ENCODE results near the gene CHAMP1. TPM values are rescaled to one million over a fixed set of nuclear protein-coding genes. Genes with fewer than 3 reads are reported as not detected.

CHAMP1 gene
- total and polyA plus RNA-seq, 2 of the 13 experiments (the other 11 are each of a cell fraction or from before 2014, with no cell fraction given): 8.4 to 9.7 TPM

DNA sequence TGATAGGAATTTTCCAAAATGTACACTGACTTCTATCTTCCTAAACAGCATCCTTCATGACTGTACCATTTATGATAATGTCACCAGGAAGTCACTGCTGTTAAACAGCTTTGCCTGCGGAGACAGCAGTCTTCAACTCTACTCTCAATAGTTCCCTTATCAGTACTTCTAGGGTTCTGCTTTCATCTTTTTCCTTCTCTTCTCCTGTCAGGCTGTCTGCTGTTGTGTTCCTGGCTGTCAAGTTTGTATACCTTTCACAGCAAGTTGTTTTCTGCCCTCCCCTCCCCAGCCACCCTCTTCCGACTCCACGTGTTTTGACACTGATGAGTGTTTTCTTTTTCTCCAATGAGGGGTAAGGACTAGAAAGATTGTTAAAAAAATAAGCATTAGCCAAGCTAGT lies 30.7 kb upstream of the CHAMP1 start:
- TF ChIP-seq SP5 (CRISPR knock-in tag; IDR thresholded peaks at IDR 0.05; ENCODE audit: borderline replicate concordance, low read depth) (no peak), ZNF660 (CRISPR knock-in tag; IDR thresholded peaks at IDR 0.05; ENCODE audit: borderline replicate concordance, low read depth) (no peak), BCL6 (CRISPR knock-in tag; IDR thresholded peaks at IDR 0.05) (peak; percentile 53; the same call in 1 of the 2 replicates)
- CTCF ChIA-PET (ENCODE audit: low intra/inter-chr PET ratio, low total read pairs): no interaction called here
- ATAC-seq: no peak
- peaks cover 42% of the 10 kb centered on the region for H3K79me2 ChIP-seq (ENCODE audit: insufficient read depth, low read length)
- intact Hi-C loops (cut with micrococcal nuclease; ENCODE audit: unreplicated experiment) (no loop called here), in situ Hi-C loops (cut with HindIII; ENCODE audit: extremely low pct_ligation_motif_present, low pct_unique_long_range_greater_than_20kb) (no loop called here)
- 58% methylated on average over 3 of the region's 3 CpGs for WGBS (ENCODE audit: low lambda C conversion rate)
- BruUV-seq (replicated peaks): no TSS peak
- H4K20me1 ChIP-seq (ENCODE audit: insufficient read depth, low read length): peaks cover 7% of the 10 kb centered on the region; the same call in 1 of the 2 replicates
- H3K36me3 ChIP-seq (replicated peaks in 1 of 2; ENCODE audit: control insufficient read depth in 1 of 2, insufficient read depth in 2 of 2, low read length in 2 of 2): peaks cover 7 to 40% of the 10 kb centered on the region in 2 experiments; a peak in 4 of 5 replicates
- H3K9ac ChIP-seq (ENCODE audit: insufficient read depth, low read depth, low read length): peak overlapping the region; percentile 13; the same call in 1 of the 2 replicates
- no peak for FAIRE-seq
- peak; percentile 10 for DNase-seq (ENCODE audit: low spot score)
- H3K4me3 ChIP-seq (replicated peaks in 1 of 3; ENCODE audit: insufficient read depth in 1 of 3, low read depth in 2 of 3, low read length in 3 of 3): peak overlapping the region in 1 of 3 experiments; percentile 16; a peak in 1 of 6 replicates
- POLR2A ChIA-PET: no interaction called here
- no peak overlapping the region for H2AFZ ChIP-seq (ENCODE audit: low read length)
- H3K4me2 ChIP-seq (ENCODE audit: low read depth, low read length): peak overlapping the region; percentile 78
- H3K27ac ChIP-seq (ENCODE audit: extremely low read length, insufficient read depth, low read length): peak overlapping the region; percentile 38
- H3K4me1 ChIP-seq (ENCODE audit: insufficient read depth, low read length): peaks cover 45% of the 10 kb centered on the region
- H3K27me3 ChIP-seq (ENCODE audit: control insufficient read depth in 1 of 2, insufficient read depth in 2 of 2, low read length in 2 of 2): no peaks in the 10 kb centered on the region; a peak in 1 of 5 replicates
- H3K9me3 ChIP-seq (ENCODE audit: low read length): no peaks in the 10 kb centered on the region

DNA sequence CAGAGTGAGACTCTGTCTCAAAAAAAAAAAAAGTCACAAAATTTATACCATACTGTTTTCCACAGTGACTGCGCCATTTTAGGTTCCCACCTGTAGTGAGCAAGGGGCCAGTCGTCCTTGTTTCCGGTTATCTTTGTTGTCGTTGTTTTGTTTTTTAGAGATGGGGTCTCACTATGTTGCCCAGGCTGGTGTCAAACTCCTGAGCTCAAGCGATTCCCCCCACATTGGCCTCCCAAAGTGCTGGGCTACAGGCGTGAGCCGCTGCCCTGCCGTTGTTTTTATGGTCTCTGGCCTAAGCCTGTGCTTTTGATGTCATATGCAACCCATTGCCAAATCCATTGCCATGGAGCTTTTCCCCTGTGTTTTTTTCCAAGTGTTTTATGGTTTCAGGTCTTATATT lies 29.6 kb upstream of the CHAMP1 start:
- 96% methylated on average over 8 of the region's 8 CpGs for WGBS (ENCODE audit: low lambda C conversion rate)
- H3K9ac ChIP-seq (ENCODE audit: insufficient read depth, low read depth, low read length): no peak overlapping the region
- in situ Hi-C loops (cut with HindIII; ENCODE audit: extremely low pct_ligation_motif_present, low pct_unique_long_range_greater_than_20kb) (no loop called here), intact Hi-C loops (cut with micrococcal nuclease; ENCODE audit: unreplicated experiment) (no loop called here)
- ChIA-PET CTCF (ENCODE audit: low intra/inter-chr PET ratio, low total read pairs) (no interaction called here), POLR2A (no interaction called here)
- TF ChIP-seq SMARCE1 (IDR thresholded peaks at IDR 0.05; ENCODE audit: borderline replicate concordance) (no peak), FOXC1 (CRISPR knock-in tag; IDR thresholded peaks at IDR 0.05; ENCODE audit: borderline replicate concordance) (no peak), ZNF17 (CRISPR knock-in tag; IDR thresholded peaks at IDR 0.05) (no peak), ZNF121 (CRISPR knock-in tag; IDR thresholded peaks at IDR 0.05) (peak; percentile 70; the same call in 1 of the 2 replicates), ZNF441 (CRISPR knock-in tag; IDR thresholded peaks at IDR 0.05; ENCODE audit: borderline replicate concordance) (no peak)
- H3K36me3 ChIP-seq (replicated peaks in 1 of 2; ENCODE audit: control insufficient read depth in 1 of 2, insufficient read depth in 2 of 2, low read length in 2 of 2): peaks cover 8 to 46% of the 10 kb centered on the region in 2 experiments; a peak in 4 of 5 replicates
- H4K20me1 ChIP-seq (ENCODE audit: insufficient read depth, low read length): peaks cover 7% of the 10 kb centered on the region; the same call in 1 of the 2 replicates
- H3K4me3 ChIP-seq (replicated peaks in 1 of 3; ENCODE audit: insufficient read depth in 1 of 3, low read depth in 2 of 3, low read length in 3 of 3): no peak overlapping the region
- no peaks in the 10 kb centered on the region; a peak in 1 of 5 replicates for H3K27me3 ChIP-seq (ENCODE audit: control insufficient read depth in 1 of 2, insufficient read depth in 2 of 2, low read length in 2 of 2)
- peaks cover 41% of the 10 kb centered on the region for H3K4me1 ChIP-seq (ENCODE audit: insufficient read depth, low read length)
- no peak overlapping the region for H3K4me2 ChIP-seq (ENCODE audit: low read depth, low read length)
- ATAC-seq (no peak), FAIRE-seq (no peak), DNase-seq (ENCODE audit: low spot score) (no peak)
- no TSS peak for BruUV-seq (replicated peaks)
- H3K9me3 ChIP-seq (ENCODE audit: low read length): no peaks in the 10 kb centered on the region
- no peak overlapping the region for H3K27ac ChIP-seq (ENCODE audit: extremely low read length, insufficient read depth, low read length)
- no peak overlapping the region for H2AFZ ChIP-seq (ENCODE audit: low read length)
- H3K79me2 ChIP-seq (ENCODE audit: insufficient read depth, low read length): peaks cover 44% of the 10 kb centered on the region
